Mononuclear cell (primary cell): ENCODE data around the gene PPARA. TPM values are rescaled to one million over a fixed set of nuclear protein-coding genes. Genes with fewer than 3 reads are reported as not detected.

Source experiments
- H3K27me3 ChIP-seq: 2 replicates; pipeline ENCODE4 v1.6.0; 2011; ENCODE audit warnings: low read length, control low read depth; ENCODE audit not compliant: insufficient read depth
- H3K4me1 ChIP-seq: 2 replicates; pipeline ENCODE4 v1.5.1; 2011; ENCODE audit warnings: mild to moderate bottlenecking, low read length, control low read depth; ENCODE audit not compliant: insufficient read depth
- H3K4me3 ChIP-seq: 2 replicates; pipeline ENCODE4 v1.5.1; 2011; ENCODE audit warnings: mild to moderate bottlenecking, low read length, moderate library complexity
- H3K9me3 ChIP-seq: 2 replicates; pipeline ENCODE4 v1.5.1; 2011; ENCODE audit warnings: low read depth, mild to moderate bottlenecking, control low read depth, low read length
- total RNA-seq: library from RNA; depleted of rRNA; stranded (reverse); fragments of >200 nt; gene quantifications from one replicate; pipeline ENCODE4 v1.2.3, GENCODE V29; 2012

The PPARA gene
- total RNA-seq, 1 donor: 5.1 TPM

DNA sequence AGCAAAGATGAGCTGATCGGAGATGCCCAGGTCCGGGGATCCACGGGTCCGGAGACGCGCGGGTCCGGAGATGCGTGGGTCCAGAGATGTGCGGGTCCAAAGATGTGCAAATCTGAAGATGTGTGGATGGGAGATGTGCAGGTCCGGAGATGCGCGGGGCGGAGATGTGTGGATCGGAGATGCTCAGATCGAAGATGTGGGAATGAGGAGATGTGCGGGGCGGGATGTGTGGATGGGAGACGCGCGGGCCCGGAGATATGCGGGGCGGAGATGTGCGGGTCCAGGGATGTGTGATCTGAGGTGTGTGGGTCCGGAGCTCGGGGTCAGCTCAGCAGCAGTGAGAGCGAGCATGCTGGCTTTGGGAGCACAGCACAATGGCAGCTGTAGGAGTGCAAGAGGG is 64.3 kb downstream of the PPARA start:
- no peaks in the 10 kb centered on the region for H3K4me1 ChIP-seq
- no peak overlapping the region for H3K4me3 ChIP-seq
- H3K9me3 ChIP-seq: no peaks in the 10 kb centered on the region
- no peaks in the 10 kb centered on the region for H3K27me3 ChIP-seq

DNA sequence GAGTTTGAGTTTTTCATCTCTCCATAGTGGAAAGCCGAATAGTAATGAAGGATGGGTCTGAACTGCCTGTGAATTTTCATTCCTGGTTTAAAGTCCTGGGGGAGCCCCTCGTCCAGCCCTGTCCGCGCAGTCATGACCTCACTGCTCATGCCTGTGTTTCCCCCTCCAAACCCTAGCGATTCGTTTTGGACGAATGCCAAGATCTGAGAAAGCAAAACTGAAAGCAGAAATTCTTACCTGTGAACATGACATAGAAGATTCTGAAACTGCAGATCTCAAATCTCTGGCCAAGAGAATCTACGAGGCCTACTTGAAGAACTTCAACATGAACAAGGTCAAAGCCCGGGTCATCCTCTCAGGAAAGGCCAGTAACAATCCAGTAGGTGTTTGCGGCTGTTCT is 69.3 kb downstream of the PPARA start:
- Histone ChIP-seq H3K9me3 (no peaks in the 10 kb centered on the region), H3K4me1 (no peaks in the 10 kb centered on the region), H3K4me3 (no peak overlapping the region), H3K27me3 (no peaks in the 10 kb centered on the region)

DNA sequence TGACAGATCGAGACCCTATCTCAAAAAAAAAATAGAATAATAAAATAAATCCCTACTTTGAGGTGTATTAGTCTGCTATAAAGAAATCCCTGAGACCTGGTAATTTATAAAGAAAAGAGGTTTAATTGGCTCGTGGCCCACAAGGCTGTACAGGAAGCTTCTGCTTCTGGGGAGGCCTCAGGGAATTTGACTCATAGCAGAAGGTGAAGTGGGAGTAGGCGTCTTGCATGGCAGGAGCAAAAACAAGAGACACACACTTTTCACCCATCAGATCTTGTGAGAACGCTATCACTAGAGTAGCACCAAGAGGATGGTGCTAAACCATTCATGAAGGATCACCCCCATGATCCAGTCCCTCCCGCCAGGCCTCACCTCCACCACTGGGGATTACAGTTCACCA is 70.6 kb downstream of the PPARA start:
- no peaks in the 10 kb centered on the region for H3K9me3 ChIP-seq
- H3K4me1 ChIP-seq: no peaks in the 10 kb centered on the region
- no peaks in the 10 kb centered on the region for H3K27me3 ChIP-seq
- no peak overlapping the region for H3K4me3 ChIP-seq

DNA sequence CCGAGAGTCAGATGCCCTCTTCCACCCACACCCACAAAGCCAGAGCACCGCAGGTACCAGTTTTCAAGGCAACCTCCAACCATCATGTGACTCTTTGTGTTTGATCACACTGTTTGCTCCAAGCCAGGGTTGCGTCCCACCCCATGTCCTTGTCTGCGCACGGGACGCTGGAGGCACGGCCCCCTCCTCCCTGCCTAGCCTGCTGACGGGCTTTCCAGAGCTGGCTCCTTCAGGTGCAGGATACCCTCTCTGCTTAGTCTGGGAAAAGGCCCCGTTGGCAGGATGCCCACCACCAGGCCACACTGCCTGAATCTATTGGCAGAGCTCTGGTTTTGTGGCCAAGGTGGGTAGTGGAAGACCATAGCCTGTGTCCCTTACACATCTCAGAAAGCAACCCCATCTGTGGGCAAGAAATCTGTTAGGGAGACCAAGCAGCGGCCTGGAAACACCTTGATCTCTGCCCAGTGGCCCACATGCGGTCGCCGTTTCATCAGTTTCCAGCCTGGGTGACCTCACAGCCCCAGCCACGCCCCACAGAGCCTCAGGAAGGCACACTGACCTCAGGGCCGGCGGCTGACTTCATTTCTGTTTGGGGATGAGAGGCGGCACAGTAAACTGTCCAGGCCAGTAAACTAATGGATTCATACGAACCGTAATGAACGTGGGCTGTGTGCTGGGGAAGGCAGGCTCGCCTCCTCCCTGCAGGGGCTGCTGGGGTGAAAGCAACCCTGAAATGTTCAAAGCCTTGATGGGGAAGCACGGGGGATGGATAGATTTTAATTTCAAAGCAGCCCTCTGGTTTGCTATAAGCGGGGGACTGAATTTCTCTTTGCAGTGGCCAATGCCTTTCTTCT is 73.9 kb downstream of the PPARA start:
- Histone ChIP-seq H3K27me3 (no peaks in the 10 kb centered on the region), H3K9me3 (no peaks in the 10 kb centered on the region), H3K4me3 (no peak overlapping the region), H3K4me1 (no peaks in the 10 kb centered on the region)

DNA sequence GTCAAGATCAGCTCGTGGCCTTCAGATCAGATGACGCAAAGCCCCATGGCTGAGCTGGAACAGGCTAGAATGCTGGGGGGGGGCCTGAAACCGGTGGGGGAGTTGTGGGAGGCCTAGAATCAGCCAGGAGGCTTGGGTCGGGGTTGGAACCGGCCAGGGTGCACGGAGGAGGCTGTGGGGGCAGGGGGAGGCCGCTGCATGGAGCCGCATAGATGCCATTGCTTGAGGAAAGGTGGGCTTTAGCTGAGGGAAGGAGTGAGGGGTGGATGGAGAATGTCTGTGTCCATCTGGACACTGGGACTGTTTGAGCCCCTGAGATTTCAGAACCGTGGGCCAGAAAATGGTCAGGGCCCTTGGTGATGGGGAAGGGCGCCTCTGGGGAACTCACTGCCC is 74.6 kb downstream of the PPARA start:
- no peaks in the 10 kb centered on the region for H3K9me3 ChIP-seq
- H3K4me3 ChIP-seq: no peak overlapping the region
- no peaks in the 10 kb centered on the region for H3K4me1 ChIP-seq
- H3K27me3 ChIP-seq: no peaks in the 10 kb centered on the region

DNA sequence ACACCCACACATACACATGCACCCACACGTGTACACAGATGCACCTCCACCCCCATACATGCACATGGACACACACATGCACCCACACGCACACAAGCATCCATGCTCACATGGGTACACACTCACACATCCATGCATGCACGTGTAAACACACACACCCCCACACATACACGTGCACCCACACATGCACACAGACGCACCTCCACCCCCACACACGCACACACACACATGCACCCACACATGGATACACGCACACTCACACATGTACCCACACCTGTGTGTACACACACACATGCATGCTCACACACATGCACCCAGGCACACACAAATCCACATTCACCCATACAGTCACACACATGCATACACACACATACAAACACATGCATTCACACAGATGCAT is 75.3 kb downstream of the PPARA start:
- H3K27me3 ChIP-seq: no peaks in the 10 kb centered on the region
- H3K4me3 ChIP-seq: no peak overlapping the region
- no peaks in the 10 kb centered on the region for H3K4me1 ChIP-seq
- no peaks in the 10 kb centered on the region for H3K9me3 ChIP-seq

DNA sequence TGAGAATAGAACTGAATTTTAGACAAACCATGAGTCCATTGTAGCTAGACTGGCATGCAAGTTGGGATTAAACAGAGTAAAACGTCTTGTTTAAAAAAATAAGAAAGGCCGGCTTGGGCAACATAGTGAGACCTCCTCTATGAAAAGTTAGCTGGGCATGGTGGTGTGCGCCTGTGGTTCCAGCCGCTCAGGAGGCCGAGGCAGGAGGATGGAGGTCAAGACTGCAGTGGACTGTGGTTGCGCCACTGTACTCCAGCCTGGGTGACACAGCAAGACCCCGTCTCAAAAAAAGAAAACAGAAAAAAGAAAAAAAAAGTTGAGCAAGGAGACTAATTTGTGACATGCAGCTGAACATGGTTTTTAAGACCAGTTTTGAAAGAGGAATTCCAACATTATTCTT is 76.3 kb downstream of the PPARA start:
- Histone ChIP-seq H3K4me3 (no peak overlapping the region), H3K27me3 (no peaks in the 10 kb centered on the region), H3K9me3 (no peaks in the 10 kb centered on the region), H3K4me1 (no peaks in the 10 kb centered on the region)

DNA sequence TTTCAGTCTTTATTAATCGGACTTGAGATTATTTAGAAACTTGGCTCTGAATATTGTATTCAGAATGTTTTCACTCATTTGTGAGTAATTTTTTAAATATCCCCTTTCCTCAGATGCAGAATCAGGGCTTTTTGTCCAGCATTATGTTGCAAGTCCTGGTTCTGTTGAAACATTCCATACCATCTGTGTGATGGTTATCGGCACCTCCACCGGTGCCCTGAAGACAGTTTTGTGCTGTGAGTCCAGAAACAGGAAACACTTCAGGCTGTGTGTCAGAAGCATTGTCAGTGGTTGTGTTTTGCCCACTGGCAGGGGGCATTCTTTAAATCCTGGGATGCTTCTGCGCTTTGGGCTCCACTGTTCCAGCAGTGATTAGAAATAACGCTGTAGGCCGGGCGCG is 79.4 kb downstream of the PPARA start:
- H3K9me3 ChIP-seq: no peaks in the 10 kb centered on the region
- no peak overlapping the region for H3K4me3 ChIP-seq
- H3K27me3 ChIP-seq: no peaks in the 10 kb centered on the region
- H3K4me1 ChIP-seq: peaks cover 4% of the 10 kb centered on the region

DNA sequence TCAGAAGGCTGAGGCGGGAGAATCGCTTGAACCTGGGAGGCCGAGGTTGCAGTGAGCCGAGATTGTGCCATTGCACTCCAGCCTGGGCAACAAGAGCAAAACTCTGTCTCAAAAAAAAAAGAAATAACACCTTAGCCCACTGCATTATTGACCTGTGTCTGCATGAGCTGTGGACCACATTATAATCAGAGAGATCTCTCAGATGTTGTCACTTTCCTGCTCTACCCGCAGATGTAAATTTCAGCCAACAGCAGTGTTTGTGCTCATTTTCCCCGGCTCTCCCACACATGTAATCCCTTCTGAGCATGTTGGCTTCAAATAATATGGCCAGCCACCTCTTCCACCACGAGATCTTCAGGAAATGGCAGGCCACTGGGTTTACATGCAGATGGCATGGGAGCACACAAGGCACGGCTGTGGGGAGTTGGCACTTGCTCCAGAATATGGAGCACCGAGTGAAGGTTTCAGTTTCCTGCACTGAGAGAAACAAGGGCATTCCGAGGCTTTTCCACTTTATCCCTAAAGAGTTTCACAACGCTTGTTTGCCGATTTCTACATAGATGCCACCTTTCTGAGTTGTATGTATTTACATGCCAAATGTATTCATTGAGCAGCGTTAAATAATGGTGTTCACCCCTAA is 80.1 kb downstream of the PPARA start:
- no peaks in the 10 kb centered on the region for H3K9me3 ChIP-seq
- H3K27me3 ChIP-seq: no peaks in the 10 kb centered on the region
- no peak overlapping the region for H3K4me3 ChIP-seq
- peaks cover 4% of the 10 kb centered on the region for H3K4me1 ChIP-seq

DNA sequence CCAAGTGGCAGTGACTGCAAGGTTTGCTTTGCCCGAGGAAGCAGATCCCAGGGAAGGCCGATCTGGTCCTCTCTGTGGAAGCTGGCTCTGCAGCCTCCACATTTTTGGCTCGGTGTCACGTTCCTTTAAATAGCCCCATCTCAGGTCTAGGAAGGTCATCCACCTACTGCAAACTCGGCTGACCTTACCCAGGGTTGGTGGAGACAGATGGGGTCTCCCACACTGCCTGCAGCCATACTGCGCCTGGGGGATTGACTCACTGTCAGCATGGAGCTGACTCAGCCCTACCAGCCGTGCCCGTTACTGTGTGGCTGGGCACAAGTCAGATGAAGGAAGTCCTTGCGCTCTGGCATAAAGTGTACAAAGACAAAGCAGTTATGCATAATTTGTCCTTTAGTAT is 82.9 kb downstream of the PPARA start:
- no peaks in the 10 kb centered on the region for H3K27me3 ChIP-seq
- H3K4me1 ChIP-seq: peaks cover 4% of the 10 kb centered on the region
- no peak overlapping the region for H3K4me3 ChIP-seq
- no peaks in the 10 kb centered on the region for H3K9me3 ChIP-seq

DNA sequence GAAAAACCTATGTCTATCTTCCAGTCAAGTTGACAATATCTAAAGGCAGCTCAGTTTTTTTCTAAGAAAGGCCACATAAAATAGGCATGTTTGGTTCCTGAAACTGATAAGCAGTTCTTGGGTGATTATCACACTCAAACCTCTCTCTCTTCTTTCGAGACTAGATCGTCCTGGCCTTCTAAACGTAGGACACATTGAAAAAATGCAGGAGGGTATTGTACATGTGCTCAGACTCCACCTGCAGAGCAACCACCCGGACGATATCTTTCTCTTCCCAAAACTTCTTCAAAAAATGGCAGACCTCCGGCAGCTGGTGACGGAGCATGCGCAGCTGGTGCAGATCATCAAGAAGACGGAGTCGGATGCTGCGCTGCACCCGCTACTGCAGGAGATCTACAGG is 84.6 kb downstream of the PPARA start:
- H3K9me3 ChIP-seq: no peaks in the 10 kb centered on the region
- H3K4me1 ChIP-seq: peaks cover 12% of the 10 kb centered on the region
- no peak overlapping the region for H3K4me3 ChIP-seq
- no peaks in the 10 kb centered on the region for H3K27me3 ChIP-seq

DNA sequence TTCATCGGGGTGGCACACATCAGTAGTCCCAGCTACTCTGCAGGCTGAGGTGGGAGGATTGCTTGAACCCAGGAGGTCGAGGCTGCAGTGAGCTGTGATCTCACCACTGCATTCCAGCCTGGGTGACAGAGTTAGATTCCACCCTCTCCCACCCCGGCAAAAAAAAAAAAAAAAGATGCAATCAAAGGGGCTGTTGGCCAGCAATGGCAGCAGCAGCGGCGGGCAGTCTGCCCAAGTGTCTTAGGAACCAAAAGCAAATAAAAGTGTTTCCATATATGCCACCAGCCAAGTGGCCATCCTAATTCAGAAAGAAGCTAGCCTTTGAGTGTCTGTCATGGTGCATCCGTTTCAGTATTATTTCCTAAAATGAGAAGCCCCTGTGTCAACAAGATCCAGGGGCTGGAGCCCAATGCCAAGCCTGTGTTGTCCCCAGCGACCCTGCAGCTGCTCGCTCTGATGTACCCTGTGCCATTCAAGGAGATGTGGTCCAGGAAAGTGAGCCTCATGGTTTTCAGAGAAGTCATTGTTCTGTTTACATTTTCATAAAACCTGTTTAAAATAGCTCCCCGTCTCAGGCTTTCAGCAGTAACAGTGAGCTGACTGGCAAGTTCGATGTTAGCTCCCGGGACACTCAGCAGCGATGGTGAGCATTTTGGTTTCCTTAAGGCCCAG is 87.3 kb downstream of the PPARA start:
- H3K4me1 ChIP-seq: peaks cover 34% of the 10 kb centered on the region

DNA sequence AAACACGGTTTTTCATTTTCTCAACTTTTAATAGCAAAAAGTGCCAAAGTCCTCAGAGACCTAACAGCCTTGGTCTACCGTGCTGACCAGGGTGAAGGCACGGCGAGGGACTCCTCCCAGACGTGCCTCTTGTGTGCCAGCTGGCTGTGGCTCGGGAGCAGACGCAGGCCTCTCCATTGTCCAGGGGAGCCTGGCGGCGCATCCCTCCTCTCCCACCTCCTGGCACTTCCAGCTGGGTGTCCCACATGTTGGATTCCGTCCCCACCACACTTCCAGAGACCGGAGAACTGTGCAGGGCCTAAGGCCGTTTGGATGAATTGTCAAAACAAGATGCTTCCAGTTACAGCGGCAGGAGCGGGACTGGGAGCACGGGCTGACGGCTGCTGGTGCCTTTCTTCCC is 88.2 kb downstream of the PPARA start:
- H3K4me3 ChIP-seq: no peak overlapping the region
- no peaks in the 10 kb centered on the region for H3K9me3 ChIP-seq
- H3K27me3 ChIP-seq: no peaks in the 10 kb centered on the region
- peaks cover 35% of the 10 kb centered on the region for H3K4me1 ChIP-seq

More for the DNA sequence above, 87.3 kb downstream of the PPARA start:
- no peaks in the 10 kb centered on the region for H3K27me3 ChIP-seq
- no peak overlapping the region for H3K4me3 ChIP-seq
- H3K9me3 ChIP-seq: no peaks in the 10 kb centered on the region

DNA sequence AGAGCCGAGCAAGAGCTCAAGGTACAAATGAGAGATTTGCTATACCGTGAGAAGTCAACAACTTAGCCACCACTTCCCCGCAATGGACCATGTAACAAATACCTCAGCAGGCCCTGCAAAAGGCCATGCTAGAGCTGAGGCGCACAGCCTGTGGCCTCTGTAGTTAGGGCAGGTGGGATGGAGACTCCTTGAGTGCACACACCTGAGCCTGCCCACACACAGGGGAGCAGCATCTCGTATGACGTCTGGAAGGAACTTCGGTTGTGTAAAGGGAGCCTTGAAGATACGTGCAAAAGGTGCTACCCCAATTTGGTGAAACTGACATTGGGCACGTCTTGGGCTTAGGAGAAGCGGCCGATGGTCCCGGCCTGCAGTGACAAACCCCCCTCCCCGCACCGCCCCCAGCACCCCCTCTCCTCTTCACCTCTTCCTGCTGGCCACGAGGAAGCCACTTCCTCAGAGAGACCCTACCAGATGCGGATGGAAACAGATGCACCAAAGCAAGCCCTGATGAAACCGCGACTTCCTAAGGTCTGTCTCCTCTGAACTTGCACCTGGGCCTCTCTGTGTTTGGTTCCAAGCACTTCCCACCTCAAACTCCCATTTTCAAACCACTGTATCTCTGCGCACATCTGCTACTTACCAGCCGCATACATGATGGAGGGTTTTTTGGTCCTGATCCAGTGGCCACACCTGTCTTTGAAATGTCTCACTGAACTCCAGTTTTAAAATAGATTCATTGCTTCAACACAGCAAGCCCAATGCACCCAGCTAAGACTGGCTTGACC is 89.1 kb downstream of the PPARA start:
- H3K4me1 ChIP-seq: peaks cover 35% of the 10 kb centered on the region
- no peaks in the 10 kb centered on the region for H3K9me3 ChIP-seq
- H3K27me3 ChIP-seq: no peaks in the 10 kb centered on the region
- no peak overlapping the region for H3K4me3 ChIP-seq

DNA sequence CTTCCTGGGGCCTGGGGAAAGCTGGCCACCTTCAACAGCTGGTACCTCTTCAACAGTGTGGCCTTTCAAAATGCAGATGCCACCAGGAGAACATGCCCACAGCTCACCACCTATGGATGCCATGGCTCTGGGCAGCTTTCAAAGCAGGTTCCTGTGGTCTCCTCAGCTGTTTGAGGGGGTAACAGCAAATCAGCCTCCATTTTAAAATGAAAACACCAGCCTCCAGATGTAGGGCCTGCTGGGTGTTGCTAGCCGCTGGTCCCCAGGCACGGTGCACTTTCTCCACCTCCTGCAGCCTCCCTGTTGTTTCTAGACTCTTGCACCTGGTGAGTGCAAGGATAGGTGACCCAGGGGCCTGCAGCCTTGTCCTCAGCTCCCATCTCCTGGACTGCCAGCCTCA is 89.7 kb downstream of the PPARA start:
- Histone ChIP-seq H3K4me3 (no peak overlapping the region), H3K9me3 (no peaks in the 10 kb centered on the region)

More for the DNA sequence above, 89.7 kb downstream of the PPARA start:
- Histone ChIP-seq H3K27me3 (no peaks in the 10 kb centered on the region), H3K4me1 (peaks cover 35% of the 10 kb centered on the region)
